Astrocyte (in vitro differentiated cells and primary cell): ENCODE data around the gene SPACA7. TPM values are rescaled to one million over a fixed set of nuclear protein-coding genes. Genes with fewer than 3 reads are reported as not detected.

Source experiments
- DNase-seq: peaks from one replicate; pipeline ENCODE4 v3.0.0-alpha.2; 2010; ENCODE audit warnings: low read depth
- FAIRE-seq: peaks from 2 replicates; lab custom pipeline; 2011; peaks lifted over from hg19 to GRCh38; lab: Jason Lieb, UNC
- H2AFZ ChIP-seq: 2 replicates; pipeline ENCODE4 v1.6.0; 2012; ENCODE audit warnings: low read depth, low read length, inconsistent platforms
- H3K27ac ChIP-seq: 2 replicates; pipeline ENCODE4 v1.5.1; 2011; ENCODE audit warnings: low read depth, low read length, inconsistent platforms
- H3K27me3 ChIP-seq: 2 replicates; pipeline ENCODE4 v1.6.0; 2011; ENCODE audit warnings: low read length, inconsistent platforms; ENCODE audit not compliant: insufficient read depth
- H3K36me3 ChIP-seq: 2 replicates; pipeline ENCODE4 v1.5.1; 2011; ENCODE audit warnings: low read length, inconsistent platforms; ENCODE audit not compliant: insufficient read depth
- H3K4me1 ChIP-seq: 2 replicates; pipeline ENCODE4 v1.5.1; 2011; ENCODE audit warnings: low read length, inconsistent platforms; ENCODE audit not compliant: insufficient read depth
- H3K4me2 ChIP-seq: 2 replicates; pipeline ENCODE4 v1.6.0; 2012; ENCODE audit warnings: low read length, inconsistent platforms
- H3K4me3 ChIP-seq: 2 replicates; pipeline ENCODE4 v1.5.1; 2011; ENCODE audit warnings: low read depth, mild to moderate bottlenecking, low read length, inconsistent platforms; ENCODE audit not compliant: insufficient read depth
- H3K79me2 ChIP-seq: 2 replicates; pipeline ENCODE4 v1.6.0; 2012; ENCODE audit warnings: mild to moderate bottlenecking, low read length, inconsistent platforms; ENCODE audit not compliant: insufficient read depth
- H3K9ac ChIP-seq: 2 replicates; pipeline ENCODE4 v1.6.0; 2012; ENCODE audit warnings: mild to moderate bottlenecking, low read length, inconsistent platforms
- H3K9me3 ChIP-seq: 2 replicates; pipeline ENCODE4 v1.5.1; 2012; ENCODE audit warnings: low read depth, mild to moderate bottlenecking, low read length, inconsistent platforms; ENCODE audit not compliant: insufficient read depth
- H4K20me1 ChIP-seq: 2 replicates; pipeline ENCODE4 v1.6.0; 2012; ENCODE audit warnings: low read length, inconsistent platforms; ENCODE audit not compliant: insufficient read depth
- H3K27ac Mint-ChIP-seq: one replicate; pipeline ENCODE4 v1.8.0; 2021; ENCODE audit warnings: mild to moderate bottlenecking, mixed read lengths; ENCODE audit not compliant: unreplicated experiment
- H3K27me3 Mint-ChIP-seq: one replicate; pipeline ENCODE4 v1.8.0; 2021; ENCODE audit warnings: low read depth, mixed read lengths; ENCODE audit not compliant: unreplicated experiment
- H3K36me3 Mint-ChIP-seq: one replicate; pipeline ENCODE4 v1.8.0; 2021; ENCODE audit warnings: low read depth, mixed read lengths; ENCODE audit not compliant: unreplicated experiment
- H3K4me1 Mint-ChIP-seq: one replicate; pipeline ENCODE4 v1.8.0; 2021; ENCODE audit warnings: low read depth, mixed read lengths; ENCODE audit not compliant: unreplicated experiment
- H3K4me3 Mint-ChIP-seq: one replicate; pipeline ENCODE4 v1.8.0; 2021; ENCODE audit warnings: mild to moderate bottlenecking, moderate library complexity, mixed read lengths; ENCODE audit not compliant: unreplicated experiment
- H3K9me3 Mint-ChIP-seq: one replicate; pipeline ENCODE4 v1.8.0; 2021; ENCODE audit warnings: mild to moderate bottlenecking, mixed read lengths; ENCODE audit not compliant: unreplicated experiment
- EZH2 ChIP-seq: IDR thresholded peaks from 2 replicates; pipeline ENCODE4 v1.6.1; 2012; ENCODE audit warnings: mild to moderate bottlenecking, low read length, inconsistent platforms; ENCODE audit not compliant: insufficient read depth
- total RNA-seq: library from RNA; stranded (reverse); gene quantifications from 2 replicates; pipeline ENCODE4 v1.2.1, GENCODE V29; 2021
- TF ChIP-seq, protein P1 (sequence below): IDR thresholded peaks from 2 replicates; pipeline ENCODE4 v1.5.1; 2011; ENCODE audit warnings: low read depth, mild to moderate bottlenecking, inconsistent platforms, low read length, moderate library complexity; ENCODE audit not compliant: insufficient read depth

SPACA7 gene
- total RNA-seq, 1 donor from 2014 or later = not detected

DNA sequence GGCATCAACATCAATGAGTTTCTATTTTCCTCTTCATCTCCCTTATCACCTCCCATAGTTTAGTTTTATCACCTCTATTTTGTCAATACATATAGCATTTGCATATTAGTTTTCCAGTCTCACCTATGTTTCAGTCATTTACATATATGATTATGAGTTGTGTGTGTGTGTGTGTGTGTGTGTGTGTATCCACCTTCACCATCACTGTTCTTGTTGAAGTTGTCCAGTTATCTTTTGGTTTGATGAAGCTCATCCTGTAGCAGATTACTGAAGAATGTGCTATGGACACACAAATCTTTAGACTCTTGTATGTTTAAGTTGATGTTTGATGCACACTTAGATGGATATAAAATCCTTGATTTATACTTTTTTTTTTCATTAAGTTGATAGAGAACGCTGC lies 40.5 kb downstream of the SPACA7 start:
- H3K9me3 ChIP-seq = peaks cover 4% of the 10 kb centered on the region
- H3K79me2 ChIP-seq = no peaks in the 10 kb centered on the region
- no peak overlapping the region for H3K27ac Mint-ChIP-seq
- H3K4me1 Mint-ChIP-seq = no peaks in the 10 kb centered on the region
- no peaks in the 10 kb centered on the region for H3K4me1 ChIP-seq
- no peak for TF ChIP-seq EZH2
- TF ChIP-seq, protein P1, sequence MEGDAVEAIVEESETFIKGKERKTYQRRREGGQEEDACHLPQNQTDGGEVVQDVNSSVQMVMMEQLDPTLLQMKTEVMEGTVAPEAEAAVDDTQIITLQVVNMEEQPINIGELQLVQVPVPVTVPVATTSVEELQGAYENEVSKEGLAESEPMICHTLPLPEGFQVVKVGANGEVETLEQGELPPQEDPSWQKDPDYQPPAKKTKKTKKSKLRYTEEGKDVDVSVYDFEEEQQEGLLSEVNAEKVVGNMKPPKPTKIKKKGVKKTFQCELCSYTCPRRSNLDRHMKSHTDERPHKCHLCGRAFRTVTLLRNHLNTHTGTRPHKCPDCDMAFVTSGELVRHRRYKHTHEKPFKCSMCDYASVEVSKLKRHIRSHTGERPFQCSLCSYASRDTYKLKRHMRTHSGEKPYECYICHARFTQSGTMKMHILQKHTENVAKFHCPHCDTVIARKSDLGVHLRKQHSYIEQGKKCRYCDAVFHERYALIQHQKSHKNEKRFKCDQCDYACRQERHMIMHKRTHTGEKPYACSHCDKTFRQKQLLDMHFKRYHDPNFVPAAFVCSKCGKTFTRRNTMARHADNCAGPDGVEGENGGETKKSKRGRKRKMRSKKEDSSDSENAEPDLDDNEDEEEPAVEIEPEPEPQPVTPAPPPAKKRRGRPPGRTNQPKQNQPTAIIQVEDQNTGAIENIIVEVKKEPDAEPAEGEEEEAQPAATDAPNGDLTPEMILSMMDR = no peak
- no peaks in the 10 kb centered on the region for H3K36me3 Mint-ChIP-seq
- no peak overlapping the region for H3K9ac ChIP-seq
- DNase-seq = no peak
- no peaks in the 10 kb centered on the region for H3K36me3 ChIP-seq
- no peak overlapping the region for H3K4me3 ChIP-seq
- H3K27ac ChIP-seq = no peak overlapping the region
- H3K4me3 Mint-ChIP-seq = no peak overlapping the region
- peaks cover 31% of the 10 kb centered on the region for H3K9me3 Mint-ChIP-seq
- H4K20me1 ChIP-seq = no peaks in the 10 kb centered on the region
- no peaks in the 10 kb centered on the region for H3K27me3 Mint-ChIP-seq
- no peak for FAIRE-seq
- no peak overlapping the region for H3K4me2 ChIP-seq
- H3K27me3 ChIP-seq = no peaks in the 10 kb centered on the region
- H2AFZ ChIP-seq = no peak overlapping the region

DNA sequence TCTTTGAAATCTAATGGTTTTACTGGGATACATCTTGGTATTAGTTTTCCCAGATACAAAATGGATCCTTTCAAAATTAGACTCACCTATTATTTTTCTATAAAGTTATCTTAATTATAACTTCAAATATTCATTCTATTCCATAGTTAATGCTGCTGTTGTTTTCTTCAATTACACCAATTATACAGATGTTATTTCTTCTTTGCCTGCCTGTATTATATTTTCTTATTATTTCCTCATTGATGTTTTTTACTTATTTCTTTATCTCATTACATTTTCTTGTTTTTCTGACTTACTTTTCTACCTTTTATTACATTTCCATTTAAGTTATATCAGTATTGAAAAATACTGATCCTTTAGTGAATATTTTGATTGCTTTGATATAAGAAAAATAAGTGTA lies 40.9 kb downstream of the SPACA7 start:
- no peaks in the 10 kb centered on the region for H3K4me1 Mint-ChIP-seq
- no peaks in the 10 kb centered on the region for H3K36me3 ChIP-seq
- no peak overlapping the region for H3K9ac ChIP-seq
- FAIRE-seq (no peak), DNase-seq (no peak)
- no peak overlapping the region for H2AFZ ChIP-seq
- no peaks in the 10 kb centered on the region for H3K79me2 ChIP-seq
- H3K27ac ChIP-seq = no peak overlapping the region
- no peaks in the 10 kb centered on the region for H3K36me3 Mint-ChIP-seq
- no peaks in the 10 kb centered on the region for H3K27me3 ChIP-seq
- H3K27me3 Mint-ChIP-seq = no peaks in the 10 kb centered on the region
- H3K27ac Mint-ChIP-seq = no peak overlapping the region
- TF ChIP-seq EZH2 = no peak
- TF ChIP-seq, protein P1 = no peak
- H3K9me3 ChIP-seq = peaks cover 4% of the 10 kb centered on the region
- H3K9me3 Mint-ChIP-seq = peaks cover 31% of the 10 kb centered on the region
- H3K4me3 Mint-ChIP-seq = no peak overlapping the region
- H3K4me3 ChIP-seq = no peak overlapping the region
- no peaks in the 10 kb centered on the region for H4K20me1 ChIP-seq
- no peak overlapping the region for H3K4me2 ChIP-seq
- H3K4me1 ChIP-seq = no peaks in the 10 kb centered on the region

DNA sequence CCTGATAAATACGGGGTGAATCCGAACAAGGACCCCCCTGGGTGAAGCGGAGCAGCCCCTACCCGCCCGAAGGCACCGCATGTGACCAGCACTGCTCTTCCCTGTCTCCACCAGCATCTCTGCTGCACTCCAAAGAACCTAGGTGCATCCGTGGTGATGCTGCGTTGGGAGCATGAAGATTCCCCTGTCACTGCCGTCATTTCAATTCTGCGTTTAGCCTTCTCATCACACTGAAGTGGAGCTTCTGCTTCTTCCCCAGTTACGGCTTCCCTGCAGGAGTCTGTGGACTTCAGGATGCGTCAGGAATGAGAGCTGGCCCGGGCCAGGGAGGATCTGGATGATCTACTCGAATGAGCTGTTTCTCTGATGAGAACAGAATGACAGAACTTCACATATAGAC lies 47.9 kb downstream of the SPACA7 start:
- no peak for FAIRE-seq
- no peak overlapping the region for H3K4me3 Mint-ChIP-seq
- no peak for DNase-seq
- no peak overlapping the region for H2AFZ ChIP-seq
- no peak overlapping the region for H3K9ac ChIP-seq
- no peaks in the 10 kb centered on the region for H3K36me3 ChIP-seq
- no peak for TF ChIP-seq EZH2
- TF ChIP-seq, protein P1 = no peak
- H3K9me3 Mint-ChIP-seq = peaks cover 27% of the 10 kb centered on the region
- H3K4me3 ChIP-seq = no peak overlapping the region
- H3K27ac ChIP-seq = no peak overlapping the region
- H3K79me2 ChIP-seq = no peaks in the 10 kb centered on the region
- no peaks in the 10 kb centered on the region for H3K27me3 ChIP-seq
- no peaks in the 10 kb centered on the region for H3K4me1 ChIP-seq
- no peak overlapping the region for H3K4me2 ChIP-seq
- H3K4me1 Mint-ChIP-seq = no peaks in the 10 kb centered on the region
- no peaks in the 10 kb centered on the region for H3K36me3 Mint-ChIP-seq
- H3K9me3 ChIP-seq = peaks cover 8% of the 10 kb centered on the region
- H3K27ac Mint-ChIP-seq = no peak overlapping the region
- H3K27me3 Mint-ChIP-seq = peaks cover 15% of the 10 kb centered on the region
- H4K20me1 ChIP-seq = no peaks in the 10 kb centered on the region
